GM12878 (cell line): ENCODE data around the gene AGAP1.

Source experiments
- FOXM1 ChIP-seq: IDR thresholded peaks from 2 replicates; pipeline ENCODE4 v1.6.1; 2012; ENCODE audit warnings: low read depth, mild to moderate bottlenecking, inconsistent platforms, low read length, moderate library complexity
- LARP7 ChIP-seq: fragments of 450-650 bp; IDR thresholded peaks from 2 replicates; pipeline ENCODE4 v1.6.1; 2017; ENCODE audit warnings: mild to moderate bottlenecking
- MAX ChIP-seq: IDR thresholded peaks from 2 replicates; pipeline ENCODE4 v1.6.1; 2012; ENCODE audit warnings: low read depth, low read length, improper control_type of control experiment
- PKNOX1 ChIP-seq: fragments of 450-650 bp; IDR thresholded peaks from 2 replicates; pipeline ENCODE4 v1.6.1; 2016; ENCODE audit warnings: mild to moderate bottlenecking
- REST ChIP-seq: IDR thresholded peaks from 2 replicates; pipeline ENCODE4 v1.6.1; 2012; ENCODE audit warnings: mild to moderate bottlenecking, low read depth, low read length
- SIN3A ChIP-seq: IDR thresholded peaks from 2 replicates; pipeline ENCODE4 v1.6.1; 2012; ENCODE audit warnings: low read depth, low read length, improper control_type of control experiment
- SREBF1 ChIP-seq: IDR thresholded peaks from 2 replicates; pipeline ENCODE4 v1.6.1; 2012; ENCODE audit warnings: mild to moderate bottlenecking, low read length
- ZBTB33 ChIP-seq: fragments of 450-650 bp; IDR thresholded peaks from 2 replicates; pipeline ENCODE4 v1.6.1; 2017; ENCODE audit warnings: mild to moderate bottlenecking
- TF ChIP-seq, protein P1 (sequence below), 3 experiments: IDR thresholded peaks in 2 of 3; conservative IDR thresholded peaks in 1 of 3; 2 replicates each; pipeline ENCODE4 v1.5.1; 2011; ENCODE audit warnings: low read depth in 3 of 3, low read length in 3 of 3, mild to moderate bottlenecking in 3 of 3, control low read depth in 2 of 3, moderate library complexity in 2 of 3, inconsistent platforms in 1 of 3, mixed read lengths in 1 of 3; ENCODE audit not compliant: control insufficient read depth in 2 of 3, insufficient read depth in 1 of 3; ENCODE audit errors: extremely low read depth in 1 of 3
- TF ChIP-seq, protein P2 (sequence below): IDR thresholded peaks from 2 replicates; pipeline ENCODE4 v1.6.1; 2011; ENCODE audit warnings: low read depth, mild to moderate bottlenecking, low read length, moderate library complexity, borderline replicate concordance; ENCODE audit errors: extremely low read depth

DNA sequence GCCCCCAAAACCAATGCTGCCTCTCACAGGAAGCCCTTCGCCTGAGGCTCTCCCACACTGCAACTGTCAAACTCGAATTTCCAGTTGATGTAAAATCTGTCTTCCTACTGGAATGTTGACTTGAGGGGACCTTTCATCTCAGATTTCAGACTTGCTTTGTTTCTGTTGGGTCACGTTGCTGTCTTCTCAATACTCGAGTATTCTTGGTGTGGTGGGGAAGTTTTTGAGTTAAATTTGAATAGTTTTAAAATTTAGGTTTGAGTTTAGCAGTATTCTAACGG is 50.8 kb downstream of the AGAP1 start:
- TF ChIP-seq, protein P1, sequence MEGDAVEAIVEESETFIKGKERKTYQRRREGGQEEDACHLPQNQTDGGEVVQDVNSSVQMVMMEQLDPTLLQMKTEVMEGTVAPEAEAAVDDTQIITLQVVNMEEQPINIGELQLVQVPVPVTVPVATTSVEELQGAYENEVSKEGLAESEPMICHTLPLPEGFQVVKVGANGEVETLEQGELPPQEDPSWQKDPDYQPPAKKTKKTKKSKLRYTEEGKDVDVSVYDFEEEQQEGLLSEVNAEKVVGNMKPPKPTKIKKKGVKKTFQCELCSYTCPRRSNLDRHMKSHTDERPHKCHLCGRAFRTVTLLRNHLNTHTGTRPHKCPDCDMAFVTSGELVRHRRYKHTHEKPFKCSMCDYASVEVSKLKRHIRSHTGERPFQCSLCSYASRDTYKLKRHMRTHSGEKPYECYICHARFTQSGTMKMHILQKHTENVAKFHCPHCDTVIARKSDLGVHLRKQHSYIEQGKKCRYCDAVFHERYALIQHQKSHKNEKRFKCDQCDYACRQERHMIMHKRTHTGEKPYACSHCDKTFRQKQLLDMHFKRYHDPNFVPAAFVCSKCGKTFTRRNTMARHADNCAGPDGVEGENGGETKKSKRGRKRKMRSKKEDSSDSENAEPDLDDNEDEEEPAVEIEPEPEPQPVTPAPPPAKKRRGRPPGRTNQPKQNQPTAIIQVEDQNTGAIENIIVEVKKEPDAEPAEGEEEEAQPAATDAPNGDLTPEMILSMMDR (IDR thresholded peaks at IDR 0.05 in 2 of 3, conservative IDR thresholded peaks at IDR 0.05 in 1 of 3; ENCODE audit: control insufficient read depth in 2 of 3, extremely low read depth in 1 of 3, insufficient read depth in 1 of 3, low read depth in 3 of 3, low read length in 3 of 3), result no peak
- no peak for TF ChIP-seq REST
- no peak for TF ChIP-seq SIN3A
- TF ChIP-seq PKNOX1, result no peak
- no peak for TF ChIP-seq SREBF1
- no peak for TF ChIP-seq FOXM1
- no peak for TF ChIP-seq LARP7
- TF ChIP-seq, protein P2, sequence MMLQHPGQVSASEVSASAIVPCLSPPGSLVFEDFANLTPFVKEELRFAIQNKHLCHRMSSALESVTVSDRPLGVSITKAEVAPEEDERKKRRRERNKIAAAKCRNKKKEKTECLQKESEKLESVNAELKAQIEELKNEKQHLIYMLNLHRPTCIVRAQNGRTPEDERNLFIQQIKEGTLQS, result no peak
- TF ChIP-seq MAX, result no peak
- TF ChIP-seq ZBTB33, result no peak
